GM19023 (cell line): ENCODE data around the gene ELAPOR1.

Experiments
- ATAC-seq: cut with Tn5 transposase; IDR thresholded peaks from one replicate; pipeline ENCODE4 v1.9.1; 2021; ENCODE audit warnings: mild to moderate bottlenecking, moderate library complexity; ENCODE audit not compliant: unreplicated experiment

Gene ELAPOR1, protein sequence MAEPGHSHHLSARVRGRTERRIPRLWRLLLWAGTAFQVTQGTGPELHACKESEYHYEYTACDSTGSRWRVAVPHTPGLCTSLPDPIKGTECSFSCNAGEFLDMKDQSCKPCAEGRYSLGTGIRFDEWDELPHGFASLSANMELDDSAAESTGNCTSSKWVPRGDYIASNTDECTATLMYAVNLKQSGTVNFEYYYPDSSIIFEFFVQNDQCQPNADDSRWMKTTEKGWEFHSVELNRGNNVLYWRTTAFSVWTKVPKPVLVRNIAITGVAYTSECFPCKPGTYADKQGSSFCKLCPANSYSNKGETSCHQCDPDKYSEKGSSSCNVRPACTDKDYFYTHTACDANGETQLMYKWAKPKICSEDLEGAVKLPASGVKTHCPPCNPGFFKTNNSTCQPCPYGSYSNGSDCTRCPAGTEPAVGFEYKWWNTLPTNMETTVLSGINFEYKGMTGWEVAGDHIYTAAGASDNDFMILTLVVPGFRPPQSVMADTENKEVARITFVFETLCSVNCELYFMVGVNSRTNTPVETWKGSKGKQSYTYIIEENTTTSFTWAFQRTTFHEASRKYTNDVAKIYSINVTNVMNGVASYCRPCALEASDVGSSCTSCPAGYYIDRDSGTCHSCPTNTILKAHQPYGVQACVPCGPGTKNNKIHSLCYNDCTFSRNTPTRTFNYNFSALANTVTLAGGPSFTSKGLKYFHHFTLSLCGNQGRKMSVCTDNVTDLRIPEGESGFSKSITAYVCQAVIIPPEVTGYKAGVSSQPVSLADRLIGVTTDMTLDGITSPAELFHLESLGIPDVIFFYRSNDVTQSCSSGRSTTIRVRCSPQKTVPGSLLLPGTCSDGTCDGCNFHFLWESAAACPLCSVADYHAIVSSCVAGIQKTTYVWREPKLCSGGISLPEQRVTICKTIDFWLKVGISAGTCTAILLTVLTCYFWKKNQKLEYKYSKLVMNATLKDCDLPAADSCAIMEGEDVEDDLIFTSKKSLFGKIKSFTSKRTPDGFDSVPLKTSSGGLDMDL

DNA sequence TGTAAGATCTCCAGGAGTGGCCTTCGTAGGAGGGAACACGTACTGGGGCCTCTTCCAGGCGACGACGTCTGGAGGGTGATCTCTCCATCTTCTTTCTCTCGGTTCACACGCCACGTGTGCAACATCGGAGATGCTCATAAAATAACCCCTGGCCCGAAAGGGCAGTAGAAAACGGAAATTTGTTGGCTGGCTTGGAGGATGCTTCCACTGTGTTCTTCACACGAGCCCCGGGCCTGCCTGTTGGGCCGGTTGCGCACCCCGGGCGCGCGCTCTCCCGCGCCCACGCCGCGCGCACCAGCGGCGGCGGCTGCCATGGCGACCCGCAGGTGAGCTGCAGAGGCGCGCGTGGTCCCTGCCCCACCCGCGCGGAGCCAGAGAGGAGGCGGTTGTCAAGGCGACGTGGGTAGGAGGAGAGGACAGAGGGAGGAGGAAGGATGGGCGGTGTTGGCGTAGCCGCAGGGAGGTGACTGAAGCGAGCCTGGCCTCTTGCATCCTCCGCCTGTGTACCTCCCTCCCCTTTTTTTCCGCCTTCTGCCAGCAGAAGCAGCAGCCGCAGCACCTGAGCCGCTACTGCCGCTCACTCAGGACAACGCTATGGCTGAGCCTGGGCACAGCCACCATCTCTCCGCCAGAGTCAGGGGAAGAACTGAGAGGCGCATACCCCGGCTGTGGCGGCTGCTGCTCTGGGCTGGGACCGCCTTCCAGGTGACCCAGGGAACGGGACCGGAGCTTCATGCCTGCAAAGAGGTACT lies at the start of gene ELAPOR1:
Gene ELAPOR1 (plus strand): TSS at position 526 of the 752 bp plus-strand sequence. CDS start 69 bp downstream, at position 595.
- peak; percentile 48 for ATAC-seq

DNA sequence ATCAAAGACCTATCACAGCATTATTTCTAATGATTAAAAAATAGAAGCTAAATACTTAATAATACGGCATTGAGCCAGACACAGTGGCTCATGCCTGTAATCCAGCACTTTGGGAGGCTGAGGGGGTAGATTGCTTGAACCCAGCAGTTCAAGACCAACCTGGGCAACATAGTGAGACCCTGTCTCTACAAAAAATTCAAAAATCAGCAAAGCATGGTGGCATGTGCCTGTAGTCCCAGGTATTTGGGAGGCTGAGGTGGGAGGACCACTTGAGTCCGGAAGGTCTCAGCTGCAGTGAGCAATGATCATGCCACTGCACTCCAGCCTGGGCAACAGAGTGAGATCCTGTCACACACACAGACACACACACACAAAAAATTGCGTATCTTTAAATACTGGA lies 48.8 kb upstream of the ELAPOR1 start:
- no peak for ATAC-seq

GRCh38 chr1:109067883-109068282 lies 46.0 kb upstream of the ELAPOR1 start:
- ATAC-seq, result no peak

- ATAC-seq, result no peak
Observed at GRCh38 chr1:109069294-109069693, 44.6 kb upstream of the ELAPOR1 start.

DNA sequence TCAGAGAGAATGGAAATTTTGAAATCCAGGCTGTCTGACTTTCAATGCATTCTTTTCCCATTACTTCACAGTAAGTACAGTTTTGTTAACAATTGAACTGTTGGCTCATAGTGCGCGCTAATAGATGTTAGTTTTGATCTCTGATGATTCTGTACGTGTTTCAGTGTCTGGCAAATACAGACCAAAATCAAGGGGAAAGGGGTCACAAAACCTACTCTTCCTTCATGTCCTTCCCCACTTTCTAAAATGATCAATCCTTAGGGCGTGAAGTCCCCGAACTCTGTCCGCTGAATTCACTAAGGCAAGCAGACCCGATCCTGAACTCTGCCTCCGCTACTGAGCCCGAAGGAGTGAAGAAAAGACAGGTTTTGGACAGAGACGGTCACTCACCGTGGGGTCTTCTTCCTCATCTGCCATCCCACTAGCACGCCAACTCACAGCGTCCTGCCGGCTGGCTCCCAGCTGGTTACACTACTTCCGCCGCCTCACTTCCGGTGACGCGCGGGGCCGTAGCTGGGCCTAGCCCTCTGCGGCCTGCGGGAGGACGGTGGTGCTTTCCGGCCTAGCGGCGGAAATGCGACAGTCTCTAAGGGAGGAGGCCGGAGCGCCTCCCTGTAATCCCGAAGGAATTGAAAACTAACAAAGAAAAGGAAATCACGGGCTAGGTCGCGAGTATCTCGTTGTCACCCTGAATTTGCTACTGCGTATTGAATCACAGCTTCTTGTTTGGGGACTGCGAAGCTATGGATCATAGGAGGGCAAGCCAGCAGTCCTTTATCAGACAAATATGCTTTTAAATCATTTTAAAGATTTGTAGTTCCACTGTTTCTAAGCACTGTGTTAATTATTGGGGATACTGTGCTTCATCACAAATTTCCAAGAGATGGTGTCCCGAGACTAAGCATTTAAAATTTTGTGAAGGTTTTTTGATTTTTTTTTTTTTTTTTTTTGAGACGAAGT lies 38.1 kb upstream of the ELAPOR1 start, which contains the start of gene TAF13:
Gene TAF13 (minus strand): TSS at position 473 of the 960 bp plus-strand sequence. CDS start 56 bp downstream, at position 417.
- ATAC-seq, result peak; percentile 100

DNA sequence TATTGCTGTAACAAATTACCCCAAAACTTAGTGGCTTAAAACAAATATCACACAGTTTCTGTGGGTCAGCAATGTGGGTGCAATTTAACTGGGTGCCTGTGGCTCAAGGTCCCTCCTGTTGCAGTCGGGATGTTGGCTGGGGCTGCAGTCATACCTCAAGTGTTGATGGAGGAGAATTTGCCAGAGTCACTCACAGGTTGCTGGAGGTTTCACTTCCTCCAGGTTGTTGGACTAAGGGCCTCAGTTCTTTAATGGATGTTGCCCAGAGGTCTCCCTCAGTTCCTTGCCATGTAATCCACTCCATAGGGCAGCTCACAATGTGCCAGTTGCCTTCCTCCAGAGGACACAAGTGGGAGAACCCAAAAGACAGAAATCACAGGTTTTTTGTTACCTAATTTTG lies 35.6 kb upstream of the ELAPOR1 start:
- no peak for ATAC-seq

DNA sequence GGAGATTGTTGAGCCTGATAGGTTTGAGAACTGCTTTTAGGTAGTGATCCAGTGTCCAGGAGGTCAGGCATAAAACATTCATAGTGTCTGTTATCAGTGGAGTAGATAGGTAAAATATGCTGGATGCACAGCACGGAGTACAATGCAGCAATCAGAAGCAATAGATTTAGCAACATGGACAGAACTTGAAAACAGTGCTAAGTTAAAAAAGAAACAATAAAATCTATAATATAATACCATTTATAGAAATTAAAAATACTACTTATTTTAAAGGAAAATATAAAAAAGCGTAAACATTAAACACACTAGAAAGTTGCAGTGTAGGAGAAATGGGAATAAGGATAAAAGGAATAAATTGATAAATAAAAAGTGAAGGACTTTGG lies 34.7 kb upstream of the ELAPOR1 start:
- no peak for ATAC-seq

DNA sequence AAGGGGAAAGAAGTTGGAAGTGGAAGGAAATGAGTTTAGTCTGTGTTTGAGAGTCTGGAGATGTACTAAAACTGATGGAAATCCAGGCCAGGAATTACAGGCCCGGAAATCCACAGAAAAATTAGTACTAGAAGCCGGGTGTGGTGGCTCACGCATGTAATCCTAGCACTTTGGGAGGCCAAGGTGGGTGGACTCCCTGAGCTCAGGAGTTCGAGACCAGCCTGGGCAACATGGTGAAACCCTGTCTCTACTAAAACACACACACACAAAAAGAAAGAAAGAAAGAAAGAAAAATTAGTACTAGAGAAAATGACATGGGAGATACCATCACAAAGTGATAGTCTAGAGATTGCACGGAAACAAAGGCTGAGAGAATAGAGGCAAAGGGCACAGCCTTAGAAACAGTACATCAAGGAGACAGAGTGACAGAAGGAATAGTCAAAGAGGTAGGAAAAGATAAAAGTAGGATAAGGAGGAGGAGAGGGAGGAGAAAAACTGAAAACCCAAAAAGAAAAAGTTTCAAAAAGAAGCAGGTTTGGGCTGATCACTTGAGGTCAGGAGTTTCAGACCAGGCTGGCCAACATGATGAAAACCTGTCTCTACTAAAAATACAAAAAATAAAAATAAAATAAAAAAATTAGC lies 33.4 kb upstream of the ELAPOR1 start:
- no peak for ATAC-seq

GRCh38 chr1:109083501-109083900 lies 30.4 kb upstream of the ELAPOR1 start:
- no peak for ATAC-seq

GRCh38 chr1:109083923-109084322 lies 30.0 kb upstream of the ELAPOR1 start:
- no peak for ATAC-seq

DNA sequence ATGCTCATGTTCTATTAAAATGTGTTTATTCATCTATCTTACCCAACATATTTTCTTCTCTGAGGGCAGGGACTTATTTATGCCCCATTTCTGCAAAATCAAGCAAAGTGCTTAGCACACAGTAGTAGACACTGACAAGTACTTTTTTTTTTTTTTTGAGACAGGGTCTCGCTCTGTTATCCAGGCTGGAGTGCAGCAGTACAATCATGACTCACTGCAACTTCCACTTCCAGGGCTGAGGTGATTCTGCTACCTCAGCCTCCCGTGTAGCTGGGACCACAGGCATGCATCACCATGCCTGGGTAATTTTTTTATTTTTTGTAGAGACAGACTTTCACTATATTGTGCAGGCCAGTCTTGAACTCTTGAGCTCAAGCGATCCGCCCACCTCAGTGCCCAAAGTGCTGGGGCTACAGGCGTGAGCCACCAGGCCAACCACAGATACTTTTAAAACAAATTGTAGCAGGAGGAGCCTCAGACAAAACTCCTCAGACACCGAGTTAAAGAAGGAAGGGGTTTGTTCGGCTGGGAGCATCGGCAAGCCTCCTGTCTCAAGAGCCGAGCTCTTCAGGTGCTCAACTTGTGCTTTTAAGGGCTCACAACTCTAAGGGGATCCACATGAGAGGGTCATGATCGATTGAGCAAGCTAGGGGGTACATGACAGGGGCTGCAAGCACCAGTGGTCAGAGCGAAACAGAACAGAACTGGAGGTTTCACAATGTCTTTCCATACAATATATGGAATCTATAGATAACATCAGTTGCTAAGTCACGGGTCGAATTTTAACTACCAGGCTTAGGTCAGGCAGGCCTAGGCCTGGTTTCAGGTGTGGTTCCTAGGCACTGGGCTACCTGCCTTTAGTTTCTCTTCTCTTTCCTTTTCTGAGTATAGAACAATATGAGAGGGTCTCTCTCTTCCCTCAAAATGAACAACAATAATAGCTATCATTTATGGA lies 29.1 kb upstream of the ELAPOR1 start:
- ATAC-seq, result no peak

DNA sequence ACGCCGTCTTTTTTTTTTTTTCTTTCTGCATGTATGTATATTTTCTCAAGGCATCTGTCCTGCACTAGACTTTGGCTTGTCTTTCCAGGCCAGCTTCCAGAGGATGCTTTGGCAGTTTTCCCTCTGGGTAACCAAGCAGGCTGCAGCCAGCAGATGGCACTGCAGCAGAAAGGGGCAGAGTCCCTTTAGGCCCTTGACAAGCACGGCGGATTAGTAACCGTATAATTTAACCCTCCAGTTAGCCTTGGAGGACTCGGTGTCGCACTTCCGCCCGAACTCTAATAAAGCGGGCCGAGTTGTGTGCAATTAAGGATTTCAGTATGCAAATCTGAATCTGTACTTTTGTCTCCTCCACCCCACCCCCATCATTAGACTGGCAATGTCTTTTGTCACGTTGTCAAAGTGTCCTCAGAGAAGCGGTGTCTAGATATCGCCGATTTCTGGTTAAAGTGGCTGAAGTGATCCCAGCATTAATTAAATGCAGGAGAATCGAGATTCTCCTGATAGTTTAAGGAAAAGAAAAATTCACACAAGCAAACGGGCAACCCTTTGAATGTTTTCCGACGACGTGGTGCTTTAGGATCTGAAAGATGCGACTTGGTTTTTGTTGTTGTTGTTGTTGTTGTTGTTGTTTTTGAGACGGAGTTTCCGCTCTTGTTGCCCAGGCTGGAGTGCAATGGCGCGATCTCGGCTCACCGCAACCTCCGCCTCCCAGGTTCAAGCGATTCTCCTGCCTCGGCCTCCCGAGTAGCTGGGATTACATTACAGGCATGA lies 24.5 kb upstream of the ELAPOR1 start:
- no peak for ATAC-seq

DNA sequence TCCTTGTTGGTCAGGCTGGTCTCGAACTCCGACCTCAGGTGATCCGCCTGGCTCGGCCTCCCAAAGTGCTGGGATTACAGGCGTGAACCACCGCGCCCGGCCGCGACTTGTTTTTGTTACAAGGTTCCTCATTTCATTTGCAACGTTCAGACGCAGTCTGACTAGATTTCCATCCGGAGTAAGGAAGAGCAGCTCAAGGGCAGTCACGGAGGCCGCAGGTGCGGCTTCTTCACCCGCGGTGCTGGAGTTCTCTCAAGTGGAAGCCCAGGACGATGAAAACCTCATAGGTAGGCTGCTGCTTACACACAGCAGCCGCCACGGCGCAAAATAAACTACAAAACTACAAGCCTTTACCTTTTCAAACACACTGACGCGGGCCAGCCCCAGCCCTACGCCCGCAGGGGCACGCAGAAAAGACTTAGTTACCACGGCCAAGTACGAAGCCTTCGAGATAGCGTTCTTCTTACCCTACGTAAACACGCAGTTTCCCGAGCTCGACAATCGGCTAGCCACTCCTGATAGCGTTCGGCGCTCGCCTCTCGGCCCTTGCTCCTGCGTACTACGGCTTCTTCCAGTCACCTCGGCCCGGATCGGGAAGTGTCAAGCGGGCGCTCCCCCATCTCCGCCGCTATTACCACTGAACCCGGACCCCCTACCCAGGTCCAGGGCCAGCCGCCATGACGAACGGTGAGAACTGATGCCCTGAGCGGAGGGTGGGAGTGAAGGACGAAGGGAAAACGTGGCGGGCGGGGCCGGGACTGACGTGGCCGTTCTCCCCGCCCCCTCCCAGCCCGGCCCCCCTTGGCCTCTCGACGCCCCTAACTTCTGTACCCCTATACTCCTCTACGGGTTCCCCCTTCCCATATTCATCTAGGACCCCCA lies 23.5 kb upstream of the ELAPOR1 start, which contains the start of gene TMEM167B:
Gene TMEM167B (plus strand): TSS at position 569 of the 882 bp plus-strand sequence. CDS start 109 bp downstream, at position 678.
- peak; percentile 91 for ATAC-seq

GRCh38 chr1:109091078-109091838 lies 22.7 kb upstream of the ELAPOR1 start:
- ATAC-seq, result peak; percentile 62

GRCh38 chr1:109091839-109092193 lies 22.1 kb upstream of the ELAPOR1 start:
- ATAC-seq, result no peak
